HEK293 (cell line): Measurements from ENCODE around the gene NPTX1.

ENCODE experiments used
- GFI1B ChIP-seq: fragments of 450-650 bp; formaldehyde crosslinking; IDR thresholded peaks from 2 replicates; pipeline ENCODE4 v1.5.1; 2016; ENCODE audit warnings: missing biosample characterization, missing genetic modification characterization
- HOXC10 ChIP-seq: sonication (generic); formaldehyde crosslinking; IDR thresholded peaks from 2 replicates; pipeline ENCODE4 v1.8.1; 2023; ENCODE audit warnings: mild to moderate bottlenecking, missing genetic modification reagents
- HOXD13 ChIP-seq: sonication (generic); formaldehyde crosslinking; IDR thresholded peaks from 2 replicates; pipeline ENCODE4 v1.8.0; 2022; ENCODE audit warnings: missing genetic modification reagents, borderline replicate concordance
- IKZF3 ChIP-seq: fragments of 450-650 bp; IDR thresholded peaks from 2 replicates; pipeline ENCODE4 v1.5.0; 2018; ENCODE audit warnings: missing biosample characterization, mild to moderate bottlenecking, missing genetic modification characterization, moderate library complexity
- SP3 ChIP-seq: fragments of 450-650 bp; formaldehyde crosslinking; IDR thresholded peaks from 2 replicates; pipeline ENCODE4 v1.5.1; 2016; ENCODE audit warnings: missing biosample characterization, missing genetic modification characterization
- ZBTB11 ChIP-seq: fragments of 450-650 bp; formaldehyde crosslinking; conservative IDR thresholded peaks from 2 replicates; pipeline ENCODE4 v1.5.1; 2016; ENCODE audit warnings: low read depth, missing biosample characterization, missing genetic modification characterization
- ZBTB17 ChIP-seq: fragments of 450-650 bp; formaldehyde crosslinking; IDR thresholded peaks from 2 replicates; pipeline ENCODE4 v1.5.1; 2016; ENCODE audit warnings: missing biosample characterization, missing genetic modification characterization
- ZBTB7A ChIP-seq: fragments of 450-650 bp; formaldehyde crosslinking; IDR thresholded peaks from 2 replicates; pipeline ENCODE4 v1.5.1; 2016; ENCODE audit warnings: low read depth, missing biosample characterization, missing genetic modification characterization
- ZBTB8A ChIP-seq: fragments of 450-650 bp; formaldehyde crosslinking; IDR thresholded peaks from 2 replicates; pipeline ENCODE4 v1.5.1; 2016; ENCODE audit warnings: missing biosample characterization, missing genetic modification characterization
- ZFP37 ChIP-seq: fragments of 450-650 bp; formaldehyde crosslinking; IDR thresholded peaks from 2 replicates; pipeline ENCODE4 v1.5.1; 2016; ENCODE audit warnings: missing biosample characterization, missing genetic modification characterization
- ZNF148 ChIP-seq: fragments of 450-650 bp; formaldehyde crosslinking; IDR thresholded peaks from 2 replicates; pipeline ENCODE4 v1.5.0; 2017; ENCODE audit warnings: missing biosample characterization, missing genetic modification characterization, borderline replicate concordance
- ZNF169 ChIP-seq: fragments of 450-650 bp; formaldehyde crosslinking; IDR thresholded peaks from 2 replicates; pipeline ENCODE4 v1.5.1; 2016; ENCODE audit warnings: missing biosample characterization, missing genetic modification characterization
- ZNF184 ChIP-seq: fragments of 450-650 bp; IDR thresholded peaks from 2 replicates; pipeline ENCODE4 v1.5.1; 2018; ENCODE audit warnings: missing biosample characterization, mild to moderate bottlenecking, missing genetic modification characterization
- ZNF221 ChIP-seq: fragments of 450-650 bp; formaldehyde crosslinking; IDR thresholded peaks from 2 replicates; pipeline ENCODE4 v1.5.1; 2017; ENCODE audit warnings: missing biosample characterization, missing genetic modification characterization, borderline replicate concordance
- ZNF248 ChIP-seq: fragments of 450-650 bp; formaldehyde crosslinking; IDR thresholded peaks from 2 replicates; pipeline ENCODE4 v1.5.1; 2017; ENCODE audit warnings: missing biosample characterization, missing genetic modification characterization
- ZNF335 ChIP-seq: fragments of 450-650 bp; formaldehyde crosslinking; conservative IDR thresholded peaks from 2 replicates; pipeline ENCODE4 v1.5.1; 2016; ENCODE audit warnings: missing biosample characterization, missing genetic modification characterization
- ZNF426 ChIP-seq: fragments of 450-650 bp; formaldehyde crosslinking; IDR thresholded peaks from 2 replicates; pipeline ENCODE4 v1.5.1; 2017; ENCODE audit warnings: missing biosample characterization, missing genetic modification characterization, mild to moderate bottlenecking, inconsistent platforms, moderate library complexity
- ZNF433 ChIP-seq: fragments of 450-650 bp; formaldehyde crosslinking; IDR thresholded peaks from 2 replicates; pipeline ENCODE4 v1.5.1; 2016; ENCODE audit warnings: missing biosample characterization, missing genetic modification characterization, low read depth
- ZNF510 ChIP-seq: fragments of 450-650 bp; formaldehyde crosslinking; IDR thresholded peaks from 2 replicates; pipeline ENCODE4 v1.5.1; 2018; ENCODE audit warnings: mild to moderate bottlenecking, missing genetic modification characterization, missing biosample characterization; ENCODE audit not compliant: insufficient replicate concordance
- ZNF558 ChIP-seq: fragments of 450-650 bp; formaldehyde crosslinking; IDR thresholded peaks from 2 replicates; pipeline ENCODE4 v1.5.1; 2016; ENCODE audit warnings: missing biosample characterization, missing genetic modification characterization
- ZNF660 ChIP-seq: fragments of 450-650 bp; IDR thresholded peaks from 2 replicates; pipeline ENCODE4 v1.5.1; 2018; ENCODE audit warnings: missing biosample characterization, mild to moderate bottlenecking, missing genetic modification characterization
- ZNF670 ChIP-seq: fragments of 450-650 bp; formaldehyde crosslinking; IDR thresholded peaks from 2 replicates; pipeline ENCODE4 v1.5.1; 2016; ENCODE audit warnings: missing biosample characterization, missing genetic modification characterization, low read depth
- ZNF701 ChIP-seq: fragments of 450-650 bp; formaldehyde crosslinking; IDR thresholded peaks from 2 replicates; pipeline ENCODE4 v1.5.1; 2016; ENCODE audit warnings: missing biosample characterization, missing genetic modification characterization
- ZNF76 ChIP-seq: fragments of 450-650 bp; formaldehyde crosslinking; IDR thresholded peaks from 2 replicates; pipeline ENCODE4; 2016; ENCODE audit warnings: low read depth, missing biosample characterization, missing genetic modification characterization, borderline replicate concordance
- ZNF777 ChIP-seq: fragments of 450-650 bp; formaldehyde crosslinking; IDR thresholded peaks from 2 replicates; pipeline ENCODE4 v1.5.1; 2017; ENCODE audit warnings: missing biosample characterization, missing genetic modification characterization, borderline replicate concordance
- ZNF830 ChIP-seq: fragments of 450-650 bp; IDR thresholded peaks from 2 replicates; pipeline ENCODE4 v1.5.0; 2018; ENCODE audit warnings: missing biosample characterization, missing genetic modification characterization, low read depth, mild to moderate bottlenecking, moderate library complexity
- TF ChIP-seq, protein P1 (sequence below): fragments of 450-650 bp; formaldehyde crosslinking; IDR thresholded peaks from 2 replicates; pipeline ENCODE4; 2016; ENCODE audit warnings: missing biosample characterization, missing genetic modification characterization
- TF ChIP-seq, protein P2 (sequence below): fragments of 450-650 bp; formaldehyde crosslinking; IDR thresholded peaks from 2 replicates; pipeline ENCODE4 v1.5.1; 2016; ENCODE audit warnings: missing biosample characterization, missing genetic modification characterization, low read depth
- TF ChIP-seq, protein P3 (sequence below): fragments of 450-650 bp; formaldehyde crosslinking; IDR thresholded peaks from 2 replicates; pipeline ENCODE4 v1.5.1; 2017; ENCODE audit warnings: missing biosample characterization, missing genetic modification characterization

Gene NPTX1

GRCh38 chr17:80476877-80477646, 655 bp upstream of the NPTX1 start (continued):
- TF ChIP-seq ZBTB11: peak; percentile 34; the same call in 1 of the 2 replicates
- TF ChIP-seq ZNF830: no peak
- TF ChIP-seq IKZF3 (tag by site-specific recombination): peak; percentile 8; the same call in 1 of the 2 replicates
- TF ChIP-seq GFI1B (tag by site-specific recombination): no peak
- peak; percentile 80 for TF ChIP-seq ZNF777 (tag by site-specific recombination)
- TF ChIP-seq ZBTB7A: no peak
- TF ChIP-seq ZNF248: no peak
- no peak for TF ChIP-seq ZNF701
- TF ChIP-seq SP3 (tag by site-specific recombination): peak; percentile 57
- TF ChIP-seq ZNF184 (tag by site-specific recombination): no peak
- TF ChIP-seq ZNF335 (tag by site-specific recombination): peak; percentile 88
- TF ChIP-seq HOXC10 (CRISPR knock-in tag): no peak
- no peak for TF ChIP-seq ZNF221 (tag by site-specific recombination)
- TF ChIP-seq ZNF148 (tag by site-specific recombination): no peak
- TF ChIP-seq ZNF660 (tag by site-specific recombination): peak; percentile 56; the same call in 1 of the 2 replicates
- no peak for TF ChIP-seq HOXD13 (CRISPR knock-in tag)
- no peak for TF ChIP-seq ZNF670
- TF ChIP-seq ZNF558 (tag by site-specific recombination): no peak
- TF ChIP-seq, protein P1, sequence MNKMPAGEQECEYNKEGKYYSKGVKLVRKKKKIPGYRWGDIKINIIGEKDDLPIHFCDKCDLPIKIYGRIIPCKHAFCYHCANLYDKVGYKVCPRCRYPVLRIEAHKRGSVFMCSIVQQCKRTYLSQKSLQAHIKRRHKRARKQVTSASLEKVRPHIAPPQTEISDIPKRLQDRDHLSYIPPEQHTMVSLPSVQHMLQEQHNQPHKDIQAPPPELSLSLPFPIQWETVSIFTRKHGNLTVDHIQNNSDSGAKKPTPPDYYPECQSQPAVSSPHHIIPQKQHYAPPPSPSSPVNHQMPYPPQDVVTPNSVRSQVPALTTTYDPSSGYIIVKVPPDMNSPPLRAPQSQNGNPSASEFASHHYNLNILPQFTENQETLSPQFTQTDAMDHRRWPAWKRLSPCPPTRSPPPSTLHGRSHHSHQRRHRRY: no peak
- peak; percentile 53; the same call in 1 of the 2 replicates for TF ChIP-seq ZBTB17 (tag by site-specific recombination)
- no peak for TF ChIP-seq ZNF433 (tag by site-specific recombination)
- 0 out of 2 replicates have a peak, but pooled peaks have one; percentile 64 for TF ChIP-seq ZFP37
- TF ChIP-seq ZBTB8A (tag by site-specific recombination): peak; percentile 42; the same call in 1 of the 2 replicates
- TF ChIP-seq ZNF426: no peak
- no peak for TF ChIP-seq ZNF169
- peak; percentile 62 for TF ChIP-seq ZNF76 (tag by site-specific recombination)
- TF ChIP-seq, protein P2, sequence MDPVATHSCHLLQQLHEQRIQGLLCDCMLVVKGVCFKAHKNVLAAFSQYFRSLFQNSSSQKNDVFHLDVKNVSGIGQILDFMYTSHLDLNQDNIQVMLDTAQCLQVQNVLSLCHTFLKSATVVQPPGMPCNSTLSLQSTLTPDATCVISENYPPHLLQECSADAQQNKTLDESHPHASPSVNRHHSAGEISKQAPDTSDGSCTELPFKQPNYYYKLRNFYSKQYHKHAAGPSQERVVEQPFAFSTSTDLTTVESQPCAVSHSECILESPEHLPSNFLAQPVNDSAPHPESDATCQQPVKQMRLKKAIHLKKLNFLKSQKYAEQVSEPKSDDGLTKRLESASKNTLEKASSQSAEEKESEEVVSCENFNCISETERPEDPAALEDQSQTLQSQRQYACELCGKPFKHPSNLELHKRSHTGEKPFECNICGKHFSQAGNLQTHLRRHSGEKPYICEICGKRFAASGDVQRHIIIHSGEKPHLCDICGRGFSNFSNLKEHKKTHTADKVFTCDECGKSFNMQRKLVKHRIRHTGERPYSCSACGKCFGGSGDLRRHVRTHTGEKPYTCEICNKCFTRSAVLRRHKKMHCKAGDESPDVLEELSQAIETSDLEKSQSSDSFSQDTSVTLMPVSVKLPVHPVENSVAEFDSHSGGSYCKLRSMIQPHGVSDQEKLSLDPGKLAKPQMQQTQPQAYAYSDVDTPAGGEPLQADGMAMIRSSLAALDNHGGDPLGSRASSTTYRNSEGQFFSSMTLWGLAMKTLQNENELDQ (tag by site-specific recombination): no peak
- TF ChIP-seq ZNF510 (tag by site-specific recombination): no peak
- TF ChIP-seq, protein P3, sequence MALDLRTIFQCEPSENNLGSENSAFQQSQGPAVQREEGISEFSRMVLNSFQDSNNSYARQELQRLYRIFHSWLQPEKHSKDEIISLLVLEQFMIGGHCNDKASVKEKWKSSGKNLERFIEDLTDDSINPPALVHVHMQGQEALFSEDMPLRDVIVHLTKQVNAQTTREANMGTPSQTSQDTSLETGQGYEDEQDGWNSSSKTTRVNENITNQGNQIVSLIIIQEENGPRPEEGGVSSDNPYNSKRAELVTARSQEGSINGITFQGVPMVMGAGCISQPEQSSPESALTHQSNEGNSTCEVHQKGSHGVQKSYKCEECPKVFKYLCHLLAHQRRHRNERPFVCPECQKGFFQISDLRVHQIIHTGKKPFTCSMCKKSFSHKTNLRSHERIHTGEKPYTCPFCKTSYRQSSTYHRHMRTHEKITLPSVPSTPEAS (tag by site-specific recombination): no peak
